PC-3 (cell line): ENCODE data around the gene CEP131. TPM values are rescaled to one million over a fixed set of nuclear protein-coding genes. Genes with fewer than 3 reads are reported as not detected.

ENCODE experiments used
- ATAC-seq: fragments of 200-7000 bp; cut with Tn5 transposase; 2 replicates; pipeline ENCODE4 v1.9.1; 2020; ENCODE audit warnings: mild to moderate bottlenecking, moderate library complexity
- BruUV-seq: library from RNA; stranded (reverse); fragments of 400-500 nt; replicated peaks from 2 replicates; lab custom pipeline; 2021; lab: Mats Ljungman, UMichigan
- CTCF ChIA-PET: fragments of 300-600 bp; sonication (Branson Sonifier 250); formaldehyde crosslinking; loops from one replicate; lab custom pipeline; 2022; ENCODE audit warnings: antibody characterized with exemption; lab: Charles Lee
- POLR2A ChIA-PET: fragments of 300-600 bp; sonication (Branson Sonifier 250); formaldehyde crosslinking; loops from one replicate; lab custom pipeline; 2022; ENCODE audit warnings: antibody characterized with exemption; ENCODE audit not compliant: unreplicated experiment; lab: Charles Lee
- DNase-seq: peaks from one replicate; pipeline ENCODE4 v3.0.0-alpha.2; 2015
- H2AFZ ChIP-seq: fragments of 300-600 bp; sonication (generic); 2 replicates; pipeline ENCODE4 v1.6.0; 2016; ENCODE audit warnings: antibody characterized with exemption, low read length
- H3F3A ChIP-seq: fragments of 300-600 bp; sonication (generic); one replicate; pipeline ENCODE4 v1.6.0; 2017; ENCODE audit warnings: antibody characterized with exemption, low read length, control low read depth, mild to moderate bottlenecking; ENCODE audit not compliant: unreplicated experiment
- H3K27ac ChIP-seq: fragments of 300-600 bp; sonication (generic); 2 replicates; pipeline ENCODE4 v1.5.1; 2016; ENCODE audit warnings: mild to moderate bottlenecking, low read length
- H3K27me3 ChIP-seq: fragments of 300-600 bp; sonication (generic); 2 replicates; pipeline ENCODE4 v1.6.1; 2016; ENCODE audit warnings: low read length, mixed read lengths
- H3K36me3 ChIP-seq: fragments of 300-600 bp; sonication (generic); 2 replicates; pipeline ENCODE4 v1.6.1; 2016; ENCODE audit warnings: low read depth, mixed run types, low read length, mixed read lengths
- H3K4me1 ChIP-seq: fragments of 300-600 bp; sonication (generic); 2 replicates; pipeline ENCODE4 v1.5.1; 2016; ENCODE audit warnings: low read length; ENCODE audit not compliant: insufficient read depth
- H3K4me2 ChIP-seq: fragments of 300-600 bp; sonication (generic); 2 replicates; pipeline ENCODE4 v1.6.0; 2016; ENCODE audit warnings: low read length
- H3K4me3 ChIP-seq: fragments of 300-600 bp; sonication (generic); 2 replicates; pipeline ENCODE4 v1.5.1; 2016; ENCODE audit warnings: mild to moderate bottlenecking, low read length, mixed read lengths
- H3K79me2 ChIP-seq: fragments of 300-600 bp; sonication (generic); 2 replicates; pipeline ENCODE4 v1.6.1; 2017; ENCODE audit warnings: low read length, mixed read lengths
- H3K9ac ChIP-seq: fragments of 300-600 bp; sonication (generic); 2 replicates; pipeline ENCODE4 v1.6.0; 2016; ENCODE audit warnings: mild to moderate bottlenecking, low read length
- H3K9me2 ChIP-seq: fragments of 300-600 bp; sonication (generic); replicated peaks from 2 replicates; pipeline ENCODE4 v1.6.1; 2016; ENCODE audit warnings: mixed run types, low read length, mixed read lengths
- H3K9me3 ChIP-seq: fragments of 300-600 bp; sonication (generic); 2 replicates; pipeline ENCODE4 v1.6.1; 2016; ENCODE audit warnings: low read length, mixed read lengths
- H4K20me1 ChIP-seq: fragments of 300-600 bp; sonication (generic); 2 replicates; pipeline ENCODE4 v1.6.1; 2016; ENCODE audit warnings: low read length, mixed read lengths
- EZH2 ChIP-seq: fragments of 300-600 bp; sonication (generic); IDR thresholded peaks from one replicate; pipeline ENCODE4 v1.6.1; 2017; ENCODE audit warnings: antibody characterized with exemption, mild to moderate bottlenecking, low read length; ENCODE audit not compliant: unreplicated experiment
- EZH2phosphoT487 ChIP-seq: fragments of 300-600 bp; sonication (generic); IDR thresholded peaks from 2 replicates; pipeline ENCODE4 v1.6.1; 2018; ENCODE audit warnings: mild to moderate bottlenecking, antibody characterized with exemption, low read length, borderline replicate concordance
- intact Hi-C: fragments of 100-400 bp; cut with micrococcal nuclease; formaldehyde crosslinking; loops from 2 replicates; pipeline ENCODE4 v1.9.0; 2023
- total RNA-seq: library from RNA; depleted of rRNA; stranded (reverse); fragments of >200 nt; gene quantifications from 2 replicates; pipeline ENCODE4 v1.2.3, GENCODE V29; 2014
- TF ChIP-seq, protein P1 (sequence below): fragments of 300-600 bp; sonication (generic); conservative IDR thresholded peaks from 2 replicates; pipeline ENCODE4 v1.5.1; 2017; ENCODE audit warnings: antibody characterized with exemption, low read depth, mild to moderate bottlenecking, low read length

The CEP131 gene
- total RNA-seq, 1 experiment from 2014 or later, result 32.1 TPM

DNA sequence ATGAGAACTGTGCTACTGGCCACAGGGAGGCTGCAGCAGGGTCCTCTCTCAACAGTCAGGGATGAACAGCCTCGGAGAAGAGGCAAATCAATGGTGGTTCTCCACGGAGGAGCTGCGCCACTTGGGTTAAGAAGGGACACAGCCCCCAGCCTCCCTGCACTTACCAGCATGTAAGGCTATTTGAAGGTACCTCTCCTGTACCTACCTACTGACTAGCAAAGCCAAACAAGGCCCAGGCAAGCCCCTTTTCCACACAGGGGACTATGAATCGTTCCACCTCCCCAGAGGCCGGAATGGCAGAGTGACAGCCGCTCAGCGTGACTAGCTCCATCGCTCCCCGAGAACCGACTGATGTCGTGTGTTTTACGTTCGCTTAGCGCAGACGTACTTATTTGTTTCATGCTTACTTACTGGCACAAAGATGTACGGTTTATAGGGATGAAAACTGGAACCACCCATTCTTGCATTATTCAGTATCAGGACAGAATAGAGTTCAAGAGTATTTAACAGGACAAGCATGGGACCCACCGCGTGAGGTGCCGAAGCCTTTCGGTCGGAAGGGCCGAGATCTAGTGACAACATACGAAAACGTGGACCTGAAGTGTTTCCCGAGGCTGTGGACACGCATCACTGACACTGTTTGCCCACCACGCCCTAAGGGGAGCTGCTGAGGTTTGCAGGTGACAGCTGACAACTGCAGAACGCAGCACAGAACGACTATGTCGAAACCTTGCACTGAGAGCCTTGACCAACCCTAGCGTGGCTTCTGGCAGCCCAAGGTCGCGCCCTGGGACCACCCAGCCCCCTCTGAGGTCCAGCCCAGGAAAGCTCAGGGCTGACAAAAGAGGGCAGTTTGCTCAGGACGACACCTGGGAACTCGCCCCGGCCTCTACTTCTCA is 15.1 kb upstream of the CEP131 start:
- intact Hi-C loops, result loop anchor here (1.0 kb wide), 1 partner anchor 15 kb away; no protein-coding TSS in a partner anchor
- Histone ChIP-seq H3K27me3 (no peaks in the 10 kb centered on the region), H3F3A (no peaks in the 10 kb centered on the region), H3K9me3 (no peaks in the 10 kb centered on the region), H3K36me3 (no peaks in the 10 kb centered on the region; the same call in 1 of the 2 replicates), H3K4me1 (peaks cover 18% of the 10 kb centered on the region; the same call in 1 of the 2 replicates), H2AFZ (peak overlapping the region; percentile 79), H3K9me2 (no peaks in the 10 kb centered on the region), H3K27ac (no peak overlapping the region), H3K79me2 (peaks cover 45% of the 10 kb centered on the region), H3K4me2 (peak overlapping the region; percentile 90), H3K9ac (peak overlapping the region; percentile 80), H3K4me3 (peak overlapping the region; percentile 77), H4K20me1 (no peaks in the 10 kb centered on the region)
- POLR2A ChIA-PET, result no interaction called here
- DNase-seq (peak; percentile 36), ATAC-seq (peak; percentile 3; the same call in 1 of the 2 replicates)
- BruUV-seq, result TSS peak; percentile 54
- CTCF ChIA-PET, result interaction anchor here (0.8 kb wide), 1 partner anchor 15 kb away, joined by 3 read pairs; the partner anchor contains the start of gene CEP131
- TF ChIP-seq EZH2 (no peak), EZH2phosphoT487 (no peak)
- TF ChIP-seq, protein P1, sequence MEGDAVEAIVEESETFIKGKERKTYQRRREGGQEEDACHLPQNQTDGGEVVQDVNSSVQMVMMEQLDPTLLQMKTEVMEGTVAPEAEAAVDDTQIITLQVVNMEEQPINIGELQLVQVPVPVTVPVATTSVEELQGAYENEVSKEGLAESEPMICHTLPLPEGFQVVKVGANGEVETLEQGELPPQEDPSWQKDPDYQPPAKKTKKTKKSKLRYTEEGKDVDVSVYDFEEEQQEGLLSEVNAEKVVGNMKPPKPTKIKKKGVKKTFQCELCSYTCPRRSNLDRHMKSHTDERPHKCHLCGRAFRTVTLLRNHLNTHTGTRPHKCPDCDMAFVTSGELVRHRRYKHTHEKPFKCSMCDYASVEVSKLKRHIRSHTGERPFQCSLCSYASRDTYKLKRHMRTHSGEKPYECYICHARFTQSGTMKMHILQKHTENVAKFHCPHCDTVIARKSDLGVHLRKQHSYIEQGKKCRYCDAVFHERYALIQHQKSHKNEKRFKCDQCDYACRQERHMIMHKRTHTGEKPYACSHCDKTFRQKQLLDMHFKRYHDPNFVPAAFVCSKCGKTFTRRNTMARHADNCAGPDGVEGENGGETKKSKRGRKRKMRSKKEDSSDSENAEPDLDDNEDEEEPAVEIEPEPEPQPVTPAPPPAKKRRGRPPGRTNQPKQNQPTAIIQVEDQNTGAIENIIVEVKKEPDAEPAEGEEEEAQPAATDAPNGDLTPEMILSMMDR, result no peak

DNA sequence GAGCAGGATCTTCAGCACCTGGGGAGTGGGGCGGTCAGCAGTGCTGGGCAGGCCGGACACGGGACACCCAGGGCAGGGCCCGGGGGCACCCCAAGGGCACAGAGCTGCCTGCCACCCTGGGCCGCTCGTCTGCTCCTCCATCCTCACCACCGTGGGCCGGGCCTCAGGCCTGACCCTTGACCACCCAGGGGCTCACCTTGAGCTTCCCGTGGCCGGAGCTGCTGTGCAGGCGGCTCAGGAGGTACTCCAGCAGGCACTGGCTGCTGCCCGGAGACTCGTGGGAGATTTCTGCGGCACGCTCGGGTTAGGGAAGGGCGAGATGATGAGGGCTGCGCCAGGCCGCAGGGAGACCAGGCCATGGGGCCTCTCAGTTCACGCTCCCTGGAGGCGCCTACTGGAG is 14.0 kb upstream of the CEP131 start:
- Histone ChIP-seq H3K9ac (no peak overlapping the region), H3K9me2 (no peaks in the 10 kb centered on the region), H2AFZ (no peak overlapping the region), H3K4me1 (peaks cover 18% of the 10 kb centered on the region; the same call in 1 of the 2 replicates), H3F3A (no peaks in the 10 kb centered on the region), H3K4me2 (no peak overlapping the region), H3K79me2 (peaks cover 42% of the 10 kb centered on the region), H3K36me3 (no peaks in the 10 kb centered on the region; the same call in 1 of the 2 replicates), H4K20me1 (no peaks in the 10 kb centered on the region), H3K4me3 (no peak overlapping the region), H3K9me3 (no peaks in the 10 kb centered on the region), H3K27me3 (no peaks in the 10 kb centered on the region), H3K27ac (no peak overlapping the region)
- ChIA-PET CTCF (no interaction called here), POLR2A (no interaction called here)
- DNase-seq (no peak), ATAC-seq (no peak)
- intact Hi-C loops, result no loop called here
- TF ChIP-seq EZH2 (no peak), EZH2phosphoT487 (no peak)
- TF ChIP-seq, protein P1, result no peak
- no TSS peak for BruUV-seq
